PC-3 (cell line): Measurements from ENCODE around the gene POU4F1. TPM values are rescaled to one million over a fixed set of nuclear protein-coding genes. Genes with fewer than 3 reads are reported as not detected.

Experiments
- ATAC-seq: fragments of 200-7000 bp; cut with Tn5 transposase; 2 replicates; pipeline ENCODE4 v1.9.1; 2020; ENCODE audit warnings: mild to moderate bottlenecking, moderate library complexity
- BruUV-seq: library from RNA; stranded (reverse); fragments of 400-500 nt; replicated peaks from 2 replicates; lab custom pipeline; 2021; lab: Mats Ljungman, UMichigan
- CTCF ChIA-PET: fragments of 300-600 bp; sonication (Branson Sonifier 250); formaldehyde crosslinking; loops from one replicate; lab custom pipeline; 2022; ENCODE audit warnings: antibody characterized with exemption; lab: Charles Lee
- POLR2A ChIA-PET: fragments of 300-600 bp; sonication (Branson Sonifier 250); formaldehyde crosslinking; loops from one replicate; lab custom pipeline; 2022; ENCODE audit warnings: antibody characterized with exemption; ENCODE audit not compliant: unreplicated experiment; lab: Charles Lee
- DNase-seq: peaks from one replicate; pipeline ENCODE4 v3.0.0-alpha.2; 2015
- H2AFZ ChIP-seq: fragments of 300-600 bp; sonication (generic); 2 replicates; pipeline ENCODE4 v1.6.0; 2016; ENCODE audit warnings: antibody characterized with exemption, low read length
- H3F3A ChIP-seq: fragments of 300-600 bp; sonication (generic); one replicate; pipeline ENCODE4 v1.6.0; 2017; ENCODE audit warnings: antibody characterized with exemption, low read length, control low read depth, mild to moderate bottlenecking; ENCODE audit not compliant: unreplicated experiment
- H3K27ac ChIP-seq: fragments of 300-600 bp; sonication (generic); 2 replicates; pipeline ENCODE4 v1.5.1; 2016; ENCODE audit warnings: mild to moderate bottlenecking, low read length
- H3K27me3 ChIP-seq: fragments of 300-600 bp; sonication (generic); 2 replicates; pipeline ENCODE4 v1.6.1; 2016; ENCODE audit warnings: low read length, mixed read lengths
- H3K36me3 ChIP-seq: fragments of 300-600 bp; sonication (generic); 2 replicates; pipeline ENCODE4 v1.6.1; 2016; ENCODE audit warnings: low read depth, mixed run types, low read length, mixed read lengths
- H3K4me1 ChIP-seq: fragments of 300-600 bp; sonication (generic); 2 replicates; pipeline ENCODE4 v1.5.1; 2016; ENCODE audit warnings: low read length; ENCODE audit not compliant: insufficient read depth
- H3K4me2 ChIP-seq: fragments of 300-600 bp; sonication (generic); 2 replicates; pipeline ENCODE4 v1.6.0; 2016; ENCODE audit warnings: low read length
- H3K4me3 ChIP-seq: fragments of 300-600 bp; sonication (generic); 2 replicates; pipeline ENCODE4 v1.5.1; 2016; ENCODE audit warnings: mild to moderate bottlenecking, low read length, mixed read lengths
- H3K79me2 ChIP-seq: fragments of 300-600 bp; sonication (generic); 2 replicates; pipeline ENCODE4 v1.6.1; 2017; ENCODE audit warnings: low read length, mixed read lengths
- H3K9ac ChIP-seq: fragments of 300-600 bp; sonication (generic); 2 replicates; pipeline ENCODE4 v1.6.0; 2016; ENCODE audit warnings: mild to moderate bottlenecking, low read length
- H3K9me2 ChIP-seq: fragments of 300-600 bp; sonication (generic); replicated peaks from 2 replicates; pipeline ENCODE4 v1.6.1; 2016; ENCODE audit warnings: mixed run types, low read length, mixed read lengths
- H3K9me3 ChIP-seq: fragments of 300-600 bp; sonication (generic); 2 replicates; pipeline ENCODE4 v1.6.1; 2016; ENCODE audit warnings: low read length, mixed read lengths
- H4K20me1 ChIP-seq: fragments of 300-600 bp; sonication (generic); 2 replicates; pipeline ENCODE4 v1.6.1; 2016; ENCODE audit warnings: low read length, mixed read lengths
- EZH2 ChIP-seq: fragments of 300-600 bp; sonication (generic); IDR thresholded peaks from one replicate; pipeline ENCODE4 v1.6.1; 2017; ENCODE audit warnings: antibody characterized with exemption, mild to moderate bottlenecking, low read length; ENCODE audit not compliant: unreplicated experiment
- EZH2phosphoT487 ChIP-seq: fragments of 300-600 bp; sonication (generic); IDR thresholded peaks from 2 replicates; pipeline ENCODE4 v1.6.1; 2018; ENCODE audit warnings: mild to moderate bottlenecking, antibody characterized with exemption, low read length, borderline replicate concordance
- intact Hi-C: fragments of 100-400 bp; cut with micrococcal nuclease; formaldehyde crosslinking; loops from 2 replicates; pipeline ENCODE4 v1.9.0; 2023
- total RNA-seq: library from RNA; depleted of rRNA; stranded (reverse); fragments of >200 nt; gene quantifications from 2 replicates; pipeline ENCODE4 v1.2.3, GENCODE V29; 2014
- TF ChIP-seq, protein P1 (sequence below): fragments of 300-600 bp; sonication (generic); conservative IDR thresholded peaks from 2 replicates; pipeline ENCODE4 v1.5.1; 2017; ENCODE audit warnings: antibody characterized with exemption, low read depth, mild to moderate bottlenecking, low read length

The POU4F1 gene
- total RNA-seq, 1 experiment from 2014 or later, result not detected

DNA sequence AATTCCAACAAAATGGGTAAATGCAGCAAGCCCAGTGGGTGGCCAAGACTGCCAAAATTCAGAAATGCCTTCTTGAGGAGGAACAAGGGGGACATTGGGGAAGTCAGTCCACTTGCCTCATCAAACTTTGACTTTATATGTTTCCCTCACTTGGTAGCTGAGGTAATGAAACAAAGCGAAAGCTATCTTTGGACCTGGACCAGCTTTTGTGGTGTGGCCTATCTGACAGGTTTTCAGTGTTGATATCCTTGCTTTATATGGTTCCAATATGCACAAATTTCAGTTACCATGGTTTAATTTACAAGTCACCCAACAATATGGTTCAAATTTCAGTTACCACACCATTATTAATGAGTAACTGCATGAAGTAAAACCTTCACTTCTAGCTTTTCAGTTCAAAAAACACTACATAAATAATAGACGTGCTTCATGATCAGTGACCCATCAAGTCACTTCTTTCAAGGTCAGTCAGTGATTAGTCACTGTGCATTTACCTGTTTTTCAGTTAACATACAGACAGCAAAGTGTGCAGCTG, 17.7 kb upstream of the POU4F1 start:
- no peaks in the 10 kb centered on the region for H3K9me3 ChIP-seq
- ATAC-seq (no peak), DNase-seq (no peak)
- no peaks in the 10 kb centered on the region for H3K27me3 ChIP-seq
- no peak overlapping the region for H2AFZ ChIP-seq
- TF ChIP-seq, protein P1, sequence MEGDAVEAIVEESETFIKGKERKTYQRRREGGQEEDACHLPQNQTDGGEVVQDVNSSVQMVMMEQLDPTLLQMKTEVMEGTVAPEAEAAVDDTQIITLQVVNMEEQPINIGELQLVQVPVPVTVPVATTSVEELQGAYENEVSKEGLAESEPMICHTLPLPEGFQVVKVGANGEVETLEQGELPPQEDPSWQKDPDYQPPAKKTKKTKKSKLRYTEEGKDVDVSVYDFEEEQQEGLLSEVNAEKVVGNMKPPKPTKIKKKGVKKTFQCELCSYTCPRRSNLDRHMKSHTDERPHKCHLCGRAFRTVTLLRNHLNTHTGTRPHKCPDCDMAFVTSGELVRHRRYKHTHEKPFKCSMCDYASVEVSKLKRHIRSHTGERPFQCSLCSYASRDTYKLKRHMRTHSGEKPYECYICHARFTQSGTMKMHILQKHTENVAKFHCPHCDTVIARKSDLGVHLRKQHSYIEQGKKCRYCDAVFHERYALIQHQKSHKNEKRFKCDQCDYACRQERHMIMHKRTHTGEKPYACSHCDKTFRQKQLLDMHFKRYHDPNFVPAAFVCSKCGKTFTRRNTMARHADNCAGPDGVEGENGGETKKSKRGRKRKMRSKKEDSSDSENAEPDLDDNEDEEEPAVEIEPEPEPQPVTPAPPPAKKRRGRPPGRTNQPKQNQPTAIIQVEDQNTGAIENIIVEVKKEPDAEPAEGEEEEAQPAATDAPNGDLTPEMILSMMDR, result no peak
- TF ChIP-seq EZH2phosphoT487, result no peak
- no peak for TF ChIP-seq EZH2
- H3K4me2 ChIP-seq, result no peak overlapping the region
- BruUV-seq, result no TSS peak
- no peaks in the 10 kb centered on the region for H3K79me2 ChIP-seq
- no peaks in the 10 kb centered on the region for H3F3A ChIP-seq
- no peaks in the 10 kb centered on the region for H3K4me1 ChIP-seq
- no peaks in the 10 kb centered on the region for H3K9me2 ChIP-seq
- H3K27ac ChIP-seq, result no peak overlapping the region
- H3K36me3 ChIP-seq, result peaks cover 19% of the 10 kb centered on the region; the same call in 1 of the 2 replicates
- intact Hi-C loops, result no loop called here
- ChIA-PET CTCF (no interaction called here), POLR2A (no interaction called here)
- no peaks in the 10 kb centered on the region for H4K20me1 ChIP-seq
- no peak overlapping the region for H3K4me3 ChIP-seq
- no peak overlapping the region for H3K9ac ChIP-seq

DNA sequence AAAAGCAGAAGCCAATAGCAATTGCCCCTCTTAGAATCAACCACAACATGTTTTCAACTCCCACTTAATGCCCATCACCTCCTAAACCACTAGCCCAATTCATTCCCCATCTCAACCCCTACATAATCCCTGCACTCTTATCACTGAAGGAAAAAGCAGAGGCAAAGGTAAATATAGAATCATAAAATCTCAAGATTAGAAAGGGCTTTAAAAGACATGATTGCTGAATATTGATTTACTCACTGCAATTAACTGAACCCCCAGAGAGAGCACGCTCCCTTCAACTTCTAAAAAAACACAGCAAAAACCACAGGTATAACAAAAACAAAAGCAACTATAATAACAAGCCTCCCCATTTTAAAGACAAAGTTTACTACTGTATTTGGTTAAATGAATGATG, 15.1 kb upstream of the POU4F1 start:
- CTCF ChIA-PET, result no interaction called here

DNA sequence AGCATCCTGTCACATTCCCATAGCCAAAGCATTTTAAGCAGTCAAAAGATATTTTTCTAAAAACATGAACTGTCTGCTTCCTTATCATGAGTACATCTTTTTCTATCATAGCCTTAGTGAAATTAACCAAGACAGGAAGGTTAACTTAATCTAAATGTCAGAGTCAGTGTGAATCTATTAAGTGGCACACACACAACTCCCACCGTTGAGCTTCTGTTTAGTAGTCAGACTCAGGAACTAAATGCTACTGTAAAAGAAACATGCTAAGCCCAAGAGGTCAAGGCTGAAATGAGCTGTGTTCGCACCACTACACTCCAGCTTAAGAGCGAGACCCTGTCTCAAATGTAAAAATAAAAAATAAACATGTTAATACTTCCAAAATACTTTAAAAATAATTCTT, 7.7 kb upstream of the POU4F1 start:
- H3K27me3 ChIP-seq, result no peaks in the 10 kb centered on the region
- CTCF ChIA-PET, result no interaction called here

More for the DNA sequence above, 15.1 kb upstream of the POU4F1 start:
- POLR2A ChIA-PET, result no interaction called here
- Histone ChIP-seq H3K4me2 (no peak overlapping the region), H3K36me3 (peaks cover 17% of the 10 kb centered on the region; the same call in 1 of the 2 replicates), H3K4me1 (no peaks in the 10 kb centered on the region), H3K9me2 (no peaks in the 10 kb centered on the region), H3K27ac (no peak overlapping the region), H3K4me3 (no peak overlapping the region), H4K20me1 (no peaks in the 10 kb centered on the region), H3F3A (no peaks in the 10 kb centered on the region), H3K9ac (no peak overlapping the region), H3K27me3 (no peaks in the 10 kb centered on the region), H3K79me2 (no peaks in the 10 kb centered on the region), H2AFZ (no peak overlapping the region), H3K9me3 (no peaks in the 10 kb centered on the region)
- intact Hi-C loops, result no loop called here
- BruUV-seq, result no TSS peak
- no peak for ATAC-seq
- no peak for TF ChIP-seq EZH2
- TF ChIP-seq, protein P1, result no peak
- no peak for TF ChIP-seq EZH2phosphoT487
- DNase-seq, result no peak

More for the DNA sequence above, 7.7 kb upstream of the POU4F1 start:
- Histone ChIP-seq H3F3A (no peaks in the 10 kb centered on the region), H3K36me3 (peaks cover 2% of the 10 kb centered on the region; the same call in 1 of the 2 replicates), H4K20me1 (no peaks in the 10 kb centered on the region), H3K4me1 (no peaks in the 10 kb centered on the region), H3K9me3 (no peaks in the 10 kb centered on the region), H3K9ac (no peak overlapping the region), H2AFZ (no peak overlapping the region), H3K27ac (no peak overlapping the region), H3K9me2 (no peaks in the 10 kb centered on the region), H3K79me2 (no peaks in the 10 kb centered on the region), H3K4me2 (no peak overlapping the region), H3K4me3 (no peak overlapping the region)
- DNase-seq, result no peak
- BruUV-seq, result no TSS peak
- intact Hi-C loops, result no loop called here
- POLR2A ChIA-PET, result interaction anchor here (0.6 kb wide), 1 partner anchor 305 kb away, joined by 7 read pairs; no protein-coding TSS in a partner anchor
- no peak for ATAC-seq
- TF ChIP-seq, protein P1, result no peak
- no peak for TF ChIP-seq EZH2
- TF ChIP-seq EZH2phosphoT487, result no peak
